PFSK-1 (cell line): ENCODE results near the gene ENPEP.

Experiments
- FOXP2 ChIP-seq: optimal IDR thresholded peaks from 2 replicates; pipeline ENCODE3; 2011; ENCODE audit warnings: borderline replicate concordance, control low read depth, inconsistent platforms; ENCODE audit not compliant: insufficient read depth; ENCODE audit errors: extremely low read length, extremely low read depth
- POLR2AphosphoS5 ChIP-seq: IDR thresholded peaks from 2 replicates; pipeline ENCODE4 v1.6.1; 2012; ENCODE audit warnings: low read depth, mild to moderate bottlenecking, control low read depth, low read length, moderate library complexity
- SIN3A ChIP-seq: IDR thresholded peaks from 2 replicates; pipeline ENCODE4 v1.6.1; 2012; ENCODE audit warnings: mild to moderate bottlenecking, low read length, moderate library complexity, borderline replicate concordance; ENCODE audit not compliant: insufficient read depth
- TAF1 ChIP-seq: IDR thresholded peaks from 2 replicates; pipeline ENCODE4 v1.6.1; 2012; ENCODE audit warnings: low read length, control low read depth, borderline replicate concordance; ENCODE audit not compliant: insufficient read depth
- TF ChIP-seq, protein P1 (sequence below), 2 experiments: IDR thresholded peaks; 2 replicates each; pipeline versions ENCODE4 v1.6.1 to v1.8.0; 2011 to 2012; ENCODE audit warnings: low read depth in 2 of 2, low read length in 2 of 2, control low read depth in 1 of 2, inconsistent platforms in 1 of 2, mild to moderate bottlenecking in 1 of 2, moderate library complexity in 1 of 2; ENCODE audit not compliant: insufficient read depth in 1 of 2

Gene ENPEP

DNA sequence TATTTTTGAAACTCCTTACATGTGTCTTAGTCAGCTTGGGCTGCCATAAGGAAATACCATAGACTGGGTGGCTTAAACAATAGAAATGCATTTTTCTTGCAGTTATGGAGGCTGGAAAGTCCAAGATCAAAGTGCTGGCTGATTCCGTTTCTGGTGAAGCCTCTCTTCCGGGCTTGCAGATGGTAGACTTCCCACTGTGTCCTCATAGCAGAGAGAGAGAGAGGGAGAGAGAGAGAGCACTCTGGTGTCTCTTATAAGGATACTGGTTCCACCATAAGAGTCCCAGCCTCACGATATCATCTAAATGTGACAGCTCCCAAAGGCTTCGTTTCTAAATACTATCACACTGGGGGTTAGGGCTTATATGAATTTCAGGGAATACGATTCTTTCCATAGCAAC lies 39.7 kb downstream of the ENPEP start:
- no peak for TF ChIP-seq FOXP2
- TF ChIP-seq SIN3A, result no peak
- TF ChIP-seq POLR2AphosphoS5, result no peak
- TF ChIP-seq, protein P1, sequence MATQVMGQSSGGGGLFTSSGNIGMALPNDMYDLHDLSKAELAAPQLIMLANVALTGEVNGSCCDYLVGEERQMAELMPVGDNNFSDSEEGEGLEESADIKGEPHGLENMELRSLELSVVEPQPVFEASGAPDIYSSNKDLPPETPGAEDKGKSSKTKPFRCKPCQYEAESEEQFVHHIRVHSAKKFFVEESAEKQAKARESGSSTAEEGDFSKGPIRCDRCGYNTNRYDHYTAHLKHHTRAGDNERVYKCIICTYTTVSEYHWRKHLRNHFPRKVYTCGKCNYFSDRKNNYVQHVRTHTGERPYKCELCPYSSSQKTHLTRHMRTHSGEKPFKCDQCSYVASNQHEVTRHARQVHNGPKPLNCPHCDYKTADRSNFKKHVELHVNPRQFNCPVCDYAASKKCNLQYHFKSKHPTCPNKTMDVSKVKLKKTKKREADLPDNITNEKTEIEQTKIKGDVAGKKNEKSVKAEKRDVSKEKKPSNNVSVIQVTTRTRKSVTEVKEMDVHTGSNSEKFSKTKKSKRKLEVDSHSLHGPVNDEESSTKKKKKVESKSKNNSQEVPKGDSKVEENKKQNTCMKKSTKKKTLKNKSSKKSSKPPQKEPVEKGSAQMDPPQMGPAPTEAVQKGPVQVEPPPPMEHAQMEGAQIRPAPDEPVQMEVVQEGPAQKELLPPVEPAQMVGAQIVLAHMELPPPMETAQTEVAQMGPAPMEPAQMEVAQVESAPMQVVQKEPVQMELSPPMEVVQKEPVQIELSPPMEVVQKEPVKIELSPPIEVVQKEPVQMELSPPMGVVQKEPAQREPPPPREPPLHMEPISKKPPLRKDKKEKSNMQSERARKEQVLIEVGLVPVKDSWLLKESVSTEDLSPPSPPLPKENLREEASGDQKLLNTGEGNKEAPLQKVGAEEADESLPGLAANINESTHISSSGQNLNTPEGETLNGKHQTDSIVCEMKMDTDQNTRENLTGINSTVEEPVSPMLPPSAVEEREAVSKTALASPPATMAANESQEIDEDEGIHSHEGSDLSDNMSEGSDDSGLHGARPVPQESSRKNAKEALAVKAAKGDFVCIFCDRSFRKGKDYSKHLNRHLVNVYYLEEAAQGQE (IDR thresholded peaks at IDR 0.05; ENCODE audit: insufficient read depth in 1 of 2, low read depth in 2 of 2, low read length in 2 of 2), result no peak
- TF ChIP-seq TAF1, result no peak

DNA sequence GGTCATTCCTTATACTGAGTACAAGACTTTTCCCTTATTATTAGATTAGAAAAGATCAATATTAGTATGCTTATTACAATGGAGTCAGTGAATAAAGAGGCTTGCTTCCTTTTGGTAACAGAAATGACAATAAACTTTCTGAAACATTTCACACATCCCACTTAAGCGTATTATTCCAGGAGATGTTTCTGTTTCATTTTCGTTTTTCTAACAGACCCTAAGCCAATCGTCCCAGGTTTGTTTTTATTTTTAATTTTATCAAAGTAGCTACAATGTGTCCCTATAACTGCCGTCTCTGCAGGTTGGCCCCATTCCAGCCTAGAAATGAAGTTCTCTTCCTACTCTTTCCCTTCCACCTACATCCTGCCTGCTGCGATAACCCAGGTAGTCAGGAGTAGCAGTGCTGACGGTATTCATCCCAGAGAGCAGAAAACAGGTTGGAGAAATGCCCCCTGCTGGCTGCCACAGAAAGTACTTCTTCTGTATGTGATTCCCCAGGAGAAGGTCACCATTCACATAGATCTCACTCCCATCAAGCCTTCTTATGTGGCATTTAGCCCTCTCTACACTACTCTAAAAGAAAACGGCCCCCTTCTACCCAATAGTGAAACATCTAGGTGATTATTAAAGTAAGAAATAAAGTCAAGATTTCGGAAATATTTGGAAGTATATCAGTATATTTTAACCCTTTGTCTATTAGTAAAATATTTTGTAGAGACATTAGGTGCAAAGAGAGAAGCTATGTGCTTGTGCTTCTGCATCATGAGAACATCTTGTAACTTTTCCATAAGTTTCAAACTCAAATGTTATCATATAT lies 40.4 kb downstream of the ENPEP start:
- TF ChIP-seq SIN3A (no peak), FOXP2 (no peak), POLR2AphosphoS5 (no peak), TAF1 (no peak)
- TF ChIP-seq, protein P1 (IDR thresholded peaks at IDR 0.05; ENCODE audit: insufficient read depth in 1 of 2, low read depth in 2 of 2, low read length in 2 of 2), result no peak

DNA sequence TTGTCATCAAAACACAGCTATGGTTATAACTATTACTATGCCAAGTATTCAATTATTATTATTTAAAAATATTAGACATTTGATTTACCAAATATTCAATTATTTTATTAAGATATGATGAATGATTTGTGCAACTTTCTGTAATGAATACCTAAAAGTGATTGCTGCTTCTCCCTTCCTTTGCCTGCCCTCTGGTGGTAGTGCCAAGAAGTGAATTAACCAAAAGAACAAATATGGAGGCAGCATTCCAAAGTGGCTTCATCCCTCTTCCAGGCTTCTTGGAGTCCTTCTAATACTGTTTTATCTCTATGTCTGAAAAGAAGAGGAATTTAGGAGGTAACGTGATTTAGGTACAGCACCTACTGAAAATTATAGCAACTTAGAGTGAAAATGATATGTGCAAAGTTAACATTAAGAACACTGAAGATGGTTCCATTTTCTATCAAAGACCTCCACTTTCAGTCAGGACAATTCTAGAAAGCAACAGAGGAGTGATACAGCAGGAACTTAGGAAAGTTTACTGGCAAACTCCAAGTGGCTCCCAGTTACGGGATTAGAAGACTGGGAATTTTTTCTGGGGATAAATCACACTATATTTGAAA lies 43.0 kb downstream of the ENPEP start:
- TF ChIP-seq POLR2AphosphoS5 (no peak), TAF1 (no peak), SIN3A (no peak), FOXP2 (no peak)
- TF ChIP-seq, protein P1 (IDR thresholded peaks at IDR 0.05; ENCODE audit: insufficient read depth in 1 of 2, low read depth in 2 of 2, low read length in 2 of 2), result no peak

DNA sequence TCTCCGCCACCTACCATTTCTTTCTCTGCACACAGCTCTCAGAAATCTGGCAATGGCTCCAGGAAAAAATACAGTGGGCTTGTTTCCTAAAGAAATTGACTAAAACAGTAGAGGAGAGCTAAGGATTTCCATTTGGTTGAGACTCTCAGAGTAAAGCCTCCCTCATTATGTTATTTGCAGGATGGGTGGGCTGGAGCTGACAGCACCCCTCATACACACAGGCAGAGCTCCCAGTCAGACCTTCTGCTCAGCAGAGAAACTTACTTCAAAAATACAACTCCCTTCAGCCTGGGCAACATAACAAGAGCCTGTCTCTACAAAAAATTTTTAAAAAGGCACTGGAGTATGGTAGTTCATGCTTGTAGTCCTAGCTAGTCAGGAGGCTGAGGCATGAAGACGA lies 44.9 kb downstream of the ENPEP start:
- no peak for TF ChIP-seq FOXP2
- no peak for TF ChIP-seq POLR2AphosphoS5

DNA sequence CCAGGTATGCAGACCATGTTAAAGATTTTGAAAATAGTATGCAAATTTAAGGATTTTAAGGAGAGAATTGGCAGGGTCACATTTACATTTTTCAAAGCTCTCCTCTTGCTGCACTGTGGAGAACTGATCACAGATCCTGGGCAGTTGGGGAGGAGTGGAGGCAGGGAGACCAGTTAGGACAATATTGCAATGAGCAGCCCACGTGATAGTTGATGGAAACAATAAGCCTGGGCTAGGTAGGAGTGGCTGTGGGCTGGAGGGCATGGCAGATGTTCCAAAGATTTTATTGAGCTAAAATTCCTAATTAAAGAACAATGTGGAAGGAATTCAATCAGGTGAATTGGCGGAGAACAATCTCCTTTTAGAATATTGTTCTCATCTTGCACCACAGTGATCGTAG lies 50.6 kb downstream of the ENPEP start:
- TF ChIP-seq TAF1 (no peak), SIN3A (no peak), POLR2AphosphoS5 (no peak), FOXP2 (no peak)
- TF ChIP-seq, protein P1 (IDR thresholded peaks at IDR 0.05; ENCODE audit: insufficient read depth in 1 of 2, low read depth in 2 of 2, low read length in 2 of 2), result no peak
